Measurements from ENCODE around the gene IGF2BP3. TPM values are rescaled to one million over a fixed set of nuclear protein-coding genes. Genes with fewer than 3 reads are reported as not detected.

IGF2BP3 gene
- total RNA-seq, 1 experiment from 2014 or later: 145 TPM

GRCh38 chr7:23472556-23472955, 2.3 kb upstream of the IGF2BP3 start:
- no peak for DNase-seq (ENCODE audit: low read depth)

GRCh38 chr7:23472046-23472445, 1.8 kb upstream of the IGF2BP3 start:
- DNase-seq (ENCODE audit: low read depth): no peak

- DNase-seq (ENCODE audit: low read depth): peak; percentile 88
Observed at GRCh38 chr7:23471106-23471859, 992 bp upstream of the IGF2BP3 start.

- no peak for DNase-seq (ENCODE audit: low read depth)
Observed at GRCh38 chr7:23469961-23470250, 385 bp downstream of the IGF2BP3 start.

- peak; percentile 36 for DNase-seq (ENCODE audit: low read depth)
Observed at GRCh38 chr7:23469150-23469960, 936 bp downstream of the IGF2BP3 start.

GRCh38 chr7:23468526-23469149, 1.7 kb downstream of the IGF2BP3 start:
- DNase-seq (ENCODE audit: low read depth): no peak

GRCh38 chr7:23467806-23468525, 2.3 kb downstream of the IGF2BP3 start:
- DNase-seq (ENCODE audit: low read depth): peak; percentile 59

GRCh38 chr7:23467291-23467805, 2.9 kb downstream of the IGF2BP3 start:
- no peak for DNase-seq (ENCODE audit: low read depth)

GRCh38 chr7:23462846-23463245, 7.4 kb downstream of the IGF2BP3 start:
- peak; percentile 72 for DNase-seq (ENCODE audit: low read depth)

- DNase-seq (ENCODE audit: low read depth): peak; percentile 50
Observed at GRCh38 chr7:23458044-23458443, 12.2 kb downstream of the IGF2BP3 start.

- no peak for DNase-seq (ENCODE audit: low read depth)
Observed at GRCh38 chr7:23456093-23456492, 14.2 kb downstream of the IGF2BP3 start.

GRCh38 chr7:23454881-23455526, 15.3 kb downstream of the IGF2BP3 start:
- no peak for DNase-seq (ENCODE audit: low read depth)

- DNase-seq (ENCODE audit: low read depth): no peak
Observed at GRCh38 chr7:23450518-23450917, 19.8 kb downstream of the IGF2BP3 start.

GRCh38 chr7:23449941-23450340, 20.4 kb downstream of the IGF2BP3 start:
- DNase-seq (ENCODE audit: low read depth): no peak

- DNase-seq (ENCODE audit: low read depth): no peak
Observed at GRCh38 chr7:23445326-23445725, 25.0 kb downstream of the IGF2BP3 start.

GRCh38 chr7:23443974-23444373, 26.3 kb downstream of the IGF2BP3 start:
- DNase-seq (ENCODE audit: low read depth): no peak

GRCh38 chr7:23438171-23438570, 32.1 kb downstream of the IGF2BP3 start:
- no peak for DNase-seq (ENCODE audit: low read depth)

- no peak for DNase-seq (ENCODE audit: low read depth)
Observed at GRCh38 chr7:23434147-23434917, 36.0 kb downstream of the IGF2BP3 start.

- DNase-seq (ENCODE audit: low read depth): peak; percentile 15
Observed at GRCh38 chr7:23431702-23432199, 38.5 kb downstream of the IGF2BP3 start.

GRCh38 chr7:23430893-23431259, 39.4 kb downstream of the IGF2BP3 start:
- no peak for DNase-seq (ENCODE audit: low read depth)

All from RPMI7951 (cell line).